ENCODE results near the gene MASP2. TPM values are rescaled to one million over a fixed set of nuclear protein-coding genes. Genes with fewer than 3 reads are reported as not detected.
"Not testable (repeated sequence)": the region's sequence is repeated elsewhere in the genome, so short reads cannot be mapped to it uniquely, and the experiment has no call there.

Gene MASP2
- total RNA-seq, 4 donors from 2014 or later, result not detected

- whole genome bisulfite sequencing, result 89% methylated on average over 7 of the region's 7 CpGs
- no peaks in the 10 kb centered on the region for H3K9me3 ChIP-seq
- H3K4me1 ChIP-seq, result no peaks in the 10 kb centered on the region
- DNase-seq (ENCODE audit: extremely low spot score), result no peak
- H3K27me3 ChIP-seq, result no peaks in the 10 kb centered on the region
- intact Hi-C loops (cut with DNase I), result no loop called here
- no peak overlapping the region for H3K27ac ChIP-seq (replicated peaks in 1 of 4)
- TF ChIP-seq CTCF (IDR thresholded peaks at IDR 0.05), result no peak
- no peak for TF ChIP-seq POLR2AphosphoS5 (IDR thresholded peaks at IDR 0.05)
- no peak for TF ChIP-seq EP300 (IDR thresholded peaks at IDR 0.05)
- TF ChIP-seq POLR2A (IDR thresholded peaks at IDR 0.05; ENCODE audit: low read depth), result no peak
- no peaks in the 10 kb centered on the region for H3K36me3 ChIP-seq
- no peak overlapping the region for H3K4me3 ChIP-seq
Observed at GRCh38 chr1:10990828-10991227, 56.2 kb downstream of the MASP2 start.

GRCh38 chr1:10989920-10990516 is 57.0 kb downstream of the MASP2 start:
- not testable (repeated sequence) for H3K9me3 ChIP-seq; DNase-seq (ENCODE audit: extremely low spot score)

GRCh38 chr1:10989095-10989494 is 57.9 kb downstream of the MASP2 start:
- 98% methylated on average over 4 of the region's 5 CpGs for WGBS
- no peak for TF ChIP-seq CTCF (IDR thresholded peaks at IDR 0.05)
- TF ChIP-seq POLR2A (IDR thresholded peaks at IDR 0.05; ENCODE audit: low read depth), result no peak
- no peak for TF ChIP-seq POLR2AphosphoS5 (IDR thresholded peaks at IDR 0.05)
- TF ChIP-seq EP300 (IDR thresholded peaks at IDR 0.05), result no peak
- Histone ChIP-seq H3K4me1 (no peaks in the 10 kb centered on the region), H3K27ac (replicated peaks in 1 of 4) (no peak overlapping the region), H3K27me3 (no peaks in the 10 kb centered on the region), H3K9me3 (no peaks in the 10 kb centered on the region), H3K36me3 (no peaks in the 10 kb centered on the region), H3K4me3 (no peak overlapping the region)
- DNase-seq (ENCODE audit: extremely low spot score), result no peak
- intact Hi-C loops (cut with DNase I), result no loop called here

More at GRCh38 chr1:10989920-10990516, 57.0 kb downstream of the MASP2 start:
- H3K4me3 ChIP-seq; H3K27me3 ChIP-seq; H3K4me1 ChIP-seq; H3K36me3 ChIP-seq; intact Hi-C loops (cut with DNase I); H3K27ac ChIP-seq (replicated peaks in 1 of 4): not testable (repeated sequence)
- 74% methylated on average over 6 of the region's 6 CpGs for WGBS

GRCh38 chr1:10987840-10988417 is 59.1 kb downstream of the MASP2 start:
- DNase-seq (ENCODE audit: extremely low spot score), result no peak
- Histone ChIP-seq H3K4me3 (no peak overlapping the region), H3K27me3 (no peaks in the 10 kb centered on the region), H3K4me1 (no peaks in the 10 kb centered on the region), H3K9me3 (no peaks in the 10 kb centered on the region), H3K27ac (replicated peaks in 1 of 4) (no peak overlapping the region), H3K36me3 (no peaks in the 10 kb centered on the region)
- intact Hi-C loops (cut with DNase I), result no loop called here
- 84% methylated on average over 4 of the region's 4 CpGs for whole genome bisulfite sequencing
- TF ChIP-seq CTCF (IDR thresholded peaks at IDR 0.05) (no peak), EP300 (IDR thresholded peaks at IDR 0.05) (no peak), POLR2AphosphoS5 (IDR thresholded peaks at IDR 0.05) (no peak), POLR2A (IDR thresholded peaks at IDR 0.05; ENCODE audit: low read depth) (no peak)

- intact Hi-C loops (cut with DNase I), result no loop called here
- no peak overlapping the region for H3K27ac ChIP-seq (replicated peaks in 1 of 4)
- WGBS, result 74% methylated on average over 7 of the region's 7 CpGs
- peaks cover 0 to 3% (median 0%) of the 10 kb centered on the region in 4 donors for H3K27me3 ChIP-seq
- H3K4me3 ChIP-seq, result no peak overlapping the region
- no peaks in the 10 kb centered on the region for H3K36me3 ChIP-seq
- H3K4me1 ChIP-seq, result peaks cover 0 to 4% (median under 1%) of the 10 kb centered on the region in 4 donors
- no peaks in the 10 kb centered on the region for H3K9me3 ChIP-seq
- DNase-seq (ENCODE audit: extremely low spot score), result no peak
- TF ChIP-seq EP300 (IDR thresholded peaks at IDR 0.05) (no peak), CTCF (IDR thresholded peaks at IDR 0.05) (no peak), POLR2AphosphoS5 (IDR thresholded peaks at IDR 0.05) (no peak), POLR2A (IDR thresholded peaks at IDR 0.05; ENCODE audit: low read depth) (no peak)
Observed at GRCh38 chr1:10986525-10986890, 60.5 kb downstream of the MASP2 start.
